CD4-positive, alpha-beta T cell (primary cell): Measurements from ENCODE around the gene DNAJC7. TPM values are rescaled to one million over a fixed set of nuclear protein-coding genes. Genes with fewer than 3 reads are reported as not detected.

Experiments used
- ATAC-seq: fragments of 200-7000 bp; cut with Tn5 transposase; one replicate; pipeline ENCODE4 v1.10.0; 2022; ENCODE audit warnings: mild to moderate bottlenecking; ENCODE audit not compliant: poor library complexity
- CTCF ChIA-PET: fragments of 350-600 bp; sonication (Branson Sonifier 250); formaldehyde crosslinking; loops from one replicate; lab custom pipeline; 2021; ENCODE audit warnings: antibody characterized with exemption, inconsistent platforms; lab: Charles Lee
- POLR2A ChIA-PET: fragments of 350-600 bp; sonication (Branson Sonifier 250); formaldehyde crosslinking; loops from one replicate; lab custom pipeline; 2021; ENCODE audit warnings: antibody characterized with exemption, inconsistent platforms; lab: Charles Lee
- DNase-seq, 14 experiments: peaks; one replicate each; pipeline ENCODE4 v3.0.0-alpha.2; 2013 to 2020; ENCODE audit warnings: mixed read lengths in 2 of 14
- H3K27ac ChIP-seq, 2 donors: one replicate each; pipeline versions ENCODE4 v1.5.1 to v1.7.0; 2013; ENCODE audit warnings: low read length in 2 of 2, low read depth in 1 of 2, mild to moderate bottlenecking in 1 of 2
- H3K27me3 ChIP-seq, 2 experiments: 1 replicate in 1 of 2; 2 replicates in 1 of 2; pipeline versions ENCODE4 v1.6.1 to v1.7.0; 2013; ENCODE audit warnings: low read length in 2 of 2, control low read depth in 1 of 2, mild to moderate bottlenecking in 1 of 2, moderate library complexity in 1 of 2; ENCODE audit not compliant: insufficient read depth in 2 of 2, control insufficient read depth in 1 of 2
- H3K36me3 ChIP-seq: one replicate; pipeline ENCODE4 v1.6.1; 2013; ENCODE audit warnings: low read length, control low read depth; ENCODE audit not compliant: insufficient read depth
- H3K4me1 ChIP-seq: one replicate; pipeline ENCODE4 v1.6.1; 2013; ENCODE audit warnings: low read length, control low read depth; ENCODE audit not compliant: insufficient read depth
- H3K4me3 ChIP-seq: one replicate; pipeline ENCODE4 v1.5.1; 2013; ENCODE audit warnings: mild to moderate bottlenecking, low read length, moderate library complexity
- H3K9me3 ChIP-seq, 2 experiments: 1 replicate in 1 of 2; 2 replicates in 1 of 2; pipeline versions ENCODE4 v1.6.1 to v1.7.0; 2013; ENCODE audit warnings: low read length in 2 of 2, mild to moderate bottlenecking in 2 of 2, control low read depth in 1 of 2, moderate library complexity in 1 of 2; ENCODE audit not compliant: control insufficient read depth in 1 of 2, insufficient read depth in 1 of 2
- H3K27ac Mint-ChIP-seq: one replicate; pipeline ENCODE4 v1.8.0; 2020; ENCODE audit warnings: mixed read lengths
- H3K27me3 Mint-ChIP-seq: one replicate; pipeline ENCODE4 v1.8.0; 2021; ENCODE audit warnings: mixed read lengths
- H3K36me3 Mint-ChIP-seq: one replicate; pipeline ENCODE4 v1.8.0; 2021; ENCODE audit warnings: low read depth, mixed read lengths
- H3K4me1 Mint-ChIP-seq: one replicate; pipeline ENCODE4 v1.8.0; 2021; ENCODE audit warnings: low read depth, mixed read lengths
- H3K4me3 Mint-ChIP-seq: one replicate; pipeline ENCODE4 v1.8.0; 2020; ENCODE audit warnings: mild to moderate bottlenecking, mixed read lengths
- H3K9me3 Mint-ChIP-seq: one replicate; pipeline ENCODE4 v1.8.0; 2020; ENCODE audit warnings: mixed read lengths
- intact Hi-C, 2 experiments: fragments of 100-400 bp; cut with DNase I in 1 of 2; cut with micrococcal nuclease in 1 of 2; formaldehyde crosslinking; loops; one replicate each; pipeline versions ENCODE4 v1.15.1 to v1.9.0; 2023 to 2025; cut with DNase I, micrococcal nuclease
- total RNA-seq, 174 experiments: library from RNA in 2 of 174; stranded (reverse) in 2 of 174; gene quantifications; one replicate each; pipeline ENCODE4 v1.2.3 and lab custom pipeline; 2021 to 2026
- TF ChIP-seq, protein P1 (sequence below): fragments of 200-600 bp; IDR thresholded peaks from one replicate; pipeline ENCODE4 v1.8.0; 2022; ENCODE audit warnings: antibody characterized with exemption, mild to moderate bottlenecking

The DNAJC7 gene
- total RNA-seq, 2 experiments from 2014 or later = 117 to 140 TPM

DNA sequence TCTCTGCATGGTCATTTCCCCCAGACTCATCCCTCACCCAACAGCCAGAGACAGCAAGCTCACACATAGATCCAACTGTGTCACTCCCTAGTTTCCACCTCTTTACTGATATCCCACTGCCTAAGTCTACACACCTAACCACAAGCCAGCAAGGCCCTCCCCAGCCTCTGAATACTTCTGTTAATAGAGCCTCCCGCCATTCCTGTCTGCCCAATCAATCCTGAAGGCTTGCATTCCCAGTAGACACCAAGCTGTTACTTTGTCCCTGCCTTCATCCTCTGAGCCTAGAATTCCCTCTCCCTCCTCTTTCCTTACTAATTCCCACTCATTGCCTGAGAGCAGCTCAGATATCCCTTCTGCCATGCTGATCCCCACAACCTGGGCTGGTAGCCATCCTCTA lies 28.5 kb upstream of the DNAJC7 start:
- H3K27ac ChIP-seq = no peak overlapping the region
- peaks cover 8% of the 10 kb centered on the region for H3K4me1 ChIP-seq
- no peaks in the 10 kb centered on the region for H3K9me3 ChIP-seq
- TF ChIP-seq, protein P1, sequence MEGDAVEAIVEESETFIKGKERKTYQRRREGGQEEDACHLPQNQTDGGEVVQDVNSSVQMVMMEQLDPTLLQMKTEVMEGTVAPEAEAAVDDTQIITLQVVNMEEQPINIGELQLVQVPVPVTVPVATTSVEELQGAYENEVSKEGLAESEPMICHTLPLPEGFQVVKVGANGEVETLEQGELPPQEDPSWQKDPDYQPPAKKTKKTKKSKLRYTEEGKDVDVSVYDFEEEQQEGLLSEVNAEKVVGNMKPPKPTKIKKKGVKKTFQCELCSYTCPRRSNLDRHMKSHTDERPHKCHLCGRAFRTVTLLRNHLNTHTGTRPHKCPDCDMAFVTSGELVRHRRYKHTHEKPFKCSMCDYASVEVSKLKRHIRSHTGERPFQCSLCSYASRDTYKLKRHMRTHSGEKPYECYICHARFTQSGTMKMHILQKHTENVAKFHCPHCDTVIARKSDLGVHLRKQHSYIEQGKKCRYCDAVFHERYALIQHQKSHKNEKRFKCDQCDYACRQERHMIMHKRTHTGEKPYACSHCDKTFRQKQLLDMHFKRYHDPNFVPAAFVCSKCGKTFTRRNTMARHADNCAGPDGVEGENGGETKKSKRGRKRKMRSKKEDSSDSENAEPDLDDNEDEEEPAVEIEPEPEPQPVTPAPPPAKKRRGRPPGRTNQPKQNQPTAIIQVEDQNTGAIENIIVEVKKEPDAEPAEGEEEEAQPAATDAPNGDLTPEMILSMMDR = no peak
- Mint-ChIP-seq H3K4me3 (no peak overlapping the region), H3K27me3 (peaks cover 6% of the 10 kb centered on the region), H3K4me1 (peaks cover 12% of the 10 kb centered on the region), H3K36me3 (no peaks in the 10 kb centered on the region), H3K27ac (no peak overlapping the region), H3K9me3 (no peaks in the 10 kb centered on the region)
- CTCF ChIA-PET = no interaction called here
- H3K4me3 ChIP-seq = no peak overlapping the region
- ATAC-seq (no peak), DNase-seq (no peak)
- intact Hi-C loops = no loop called here
- POLR2A ChIA-PET = no interaction called here
- no peaks in the 10 kb centered on the region for H3K27me3 ChIP-seq
- H3K36me3 ChIP-seq = no peaks in the 10 kb centered on the region

DNA sequence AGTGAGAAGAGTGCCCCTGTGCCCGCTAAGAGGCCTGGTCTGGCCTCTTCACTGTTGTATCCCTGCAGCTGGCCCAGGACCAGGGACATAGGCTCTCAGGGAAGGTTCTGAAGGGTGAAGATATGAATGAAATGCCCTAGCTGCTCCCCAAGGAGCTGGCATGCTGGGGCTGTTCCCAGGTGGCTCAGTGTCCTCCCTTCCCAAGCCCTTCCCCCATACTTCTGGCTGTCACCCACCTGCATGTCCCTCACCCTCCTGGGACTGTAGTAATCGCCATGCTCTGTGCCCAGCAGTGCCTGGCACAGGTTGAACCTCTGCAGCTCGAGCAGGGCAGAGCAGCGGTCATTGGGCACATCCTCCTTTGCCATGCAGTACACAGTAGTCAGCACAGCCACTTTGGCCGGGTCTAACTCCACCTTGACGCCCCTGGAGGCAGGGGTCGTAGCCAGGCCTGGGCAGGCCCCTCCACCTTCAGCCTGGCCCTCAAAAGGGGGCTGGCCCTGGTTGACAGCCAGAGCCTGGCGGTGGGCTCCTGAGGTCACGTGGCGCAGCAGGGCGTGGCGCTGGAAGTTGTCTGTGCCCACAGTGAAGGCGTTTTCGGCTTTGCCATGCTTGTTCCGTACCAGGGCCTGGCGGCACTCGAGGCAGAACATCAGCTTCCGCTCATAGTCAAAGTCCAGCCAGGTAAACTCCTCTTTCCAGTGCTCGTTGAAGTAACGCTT lies 25.5 kb upstream of the DNAJC7 start:
- Mint-ChIP-seq H3K27me3 (peaks cover 12% of the 10 kb centered on the region), H3K27ac (no peak overlapping the region), H3K4me3 (no peak overlapping the region), H3K9me3 (no peaks in the 10 kb centered on the region), H3K4me1 (no peaks in the 10 kb centered on the region), H3K36me3 (no peaks in the 10 kb centered on the region)
- no peak for ATAC-seq
- peaks cover 2 to 4% of the 10 kb centered on the region in 2 experiments for H3K27me3 ChIP-seq
- no peak overlapping the region for H3K27ac ChIP-seq
- DNase-seq = no peak
- intact Hi-C loops = no loop called here
- TF ChIP-seq, protein P1 = no peak
- ChIA-PET POLR2A (no interaction called here), CTCF (no interaction called here)
- no peak overlapping the region for H3K4me3 ChIP-seq
- H3K9me3 ChIP-seq = no peaks in the 10 kb centered on the region
- no peaks in the 10 kb centered on the region for H3K36me3 ChIP-seq
- no peaks in the 10 kb centered on the region for H3K4me1 ChIP-seq

DNA sequence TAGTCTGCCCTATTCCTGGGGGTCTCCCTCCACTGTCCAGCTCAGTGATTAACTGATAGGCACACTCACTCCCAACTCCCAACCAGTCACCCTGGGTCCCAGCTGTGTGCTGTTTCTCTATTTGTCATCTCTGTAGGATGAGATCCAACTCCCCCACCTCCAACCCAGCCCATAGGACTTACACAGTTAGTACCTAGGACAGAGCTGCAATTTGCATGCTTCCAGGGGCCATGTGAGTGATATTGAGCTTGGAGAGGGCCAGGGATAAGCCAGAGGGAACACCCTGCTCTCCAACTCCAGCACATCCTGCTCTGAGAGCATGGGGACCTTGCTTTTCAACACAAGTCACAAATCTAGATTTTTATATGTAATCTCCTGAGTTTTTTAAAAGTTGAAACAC lies 24.4 kb upstream of the DNAJC7 start:
- H3K9me3 Mint-ChIP-seq = no peaks in the 10 kb centered on the region
- H3K4me1 Mint-ChIP-seq = no peaks in the 10 kb centered on the region
- H3K36me3 Mint-ChIP-seq = no peaks in the 10 kb centered on the region
- TF ChIP-seq, protein P1 = no peak
- DNase-seq (no peak), ATAC-seq (no peak)
- no peak overlapping the region for H3K4me3 Mint-ChIP-seq
- peaks cover 2 to 4% of the 10 kb centered on the region in 2 experiments for H3K27me3 ChIP-seq
- no peak overlapping the region for H3K27ac Mint-ChIP-seq
- no peak overlapping the region for H3K4me3 ChIP-seq
- peaks cover 19% of the 10 kb centered on the region for H3K27me3 Mint-ChIP-seq
- H3K9me3 ChIP-seq = no peaks in the 10 kb centered on the region
- H3K4me1 ChIP-seq = no peaks in the 10 kb centered on the region
- no peaks in the 10 kb centered on the region for H3K36me3 ChIP-seq
- CTCF ChIA-PET = interaction anchor here (0.8 kb wide), 1 partner anchor 11 kb away, joined by 3 read pairs; no protein-coding TSS in a partner anchor
- no peak overlapping the region for H3K27ac ChIP-seq
- intact Hi-C loops = no loop called here
- POLR2A ChIA-PET = no interaction called here
